Heart right ventricle (tissue), 16 donors: Measurements from ENCODE around the gene MAP4K4. TPM values are rescaled to one million over a fixed set of nuclear protein-coding genes. Genes with fewer than 3 reads are reported as not detected.

Experiments
- ATAC-seq, 8 donors: fragments of 200-7000 bp; cut with Tn5 transposase; one replicate each; pipeline ENCODE4 v1.9.1; 2020; ENCODE audit warnings: mild to moderate bottlenecking in 8 of 8, moderate library complexity in 8 of 8, moderate number of reproducible peaks in 1 of 8
- DNase-seq, 2 donors: peaks; one replicate each; pipeline ENCODE4 v3.0.0-alpha.2; 2020
- H3K27ac ChIP-seq, 10 donors: fragments of 200-600 bp; sonication (generic) in 2 of 10; one replicate each; pipeline versions ENCODE4 v1.5.0 to v1.8.0; 2020 to 2022; ENCODE audit warnings: mild to moderate bottlenecking in 3 of 10
- H3K27me3 ChIP-seq, 7 donors: fragments of 200-600 bp; one replicate each; pipeline ENCODE4 v1.8.0; 2021 to 2022; ENCODE audit warnings: mild to moderate bottlenecking in 2 of 7
- H3K36me3 ChIP-seq, 9 donors: fragments of 200-600 bp; sonication (generic) in 1 of 9; one replicate each; pipeline versions ENCODE4 v1.5.0 to v1.8.0; 2020 to 2022; ENCODE audit warnings: mild to moderate bottlenecking in 2 of 9
- H3K4me1 ChIP-seq, 9 donors: fragments of 200-600 bp; sonication (generic) in 1 of 9; one replicate each; pipeline versions ENCODE4 v1.5.0 to v1.8.0; 2020 to 2022; ENCODE audit warnings: mild to moderate bottlenecking in 4 of 9
- H3K4me3 ChIP-seq, 10 donors: fragments of 200-600 bp; sonication (generic) in 2 of 10; one replicate each; pipeline versions ENCODE4 v1.5.0 to v1.8.0; 2020 to 2022; ENCODE audit warnings: mild to moderate bottlenecking in 7 of 10, moderate library complexity in 2 of 10
- H3K9me3 ChIP-seq, 11 donors: fragments of 200-600 bp in 10 of 11; sonication (generic) in 2 of 11; one replicate each; pipeline versions ENCODE4 v1.5.0 to v1.8.0; 2013 to 2022; ENCODE audit warnings: mild to moderate bottlenecking in 2 of 11, control low read depth in 1 of 11, moderate library complexity in 1 of 11
- WGBS, 2 donors: extraction: QIAGEN DNeasy Blood & Tissue Kit; methylation state at CpG; one replicate each; pipeline ENCODE4 v1.1.7; 2013; ENCODE audit warnings: inconsistent platforms in 1 of 2; 5-methylcytosine and 5-hydroxymethylcytosine counted together
- intact Hi-C, 10 donors: fragments of 100-400 bp; cut with DNase I; formaldehyde crosslinking; loops; one replicate each; pipeline versions ENCODE4 v1.11.1 to v1.14.2; 2022
- polyA plus RNA-seq, 2 donors: library from polyadenylated mRNA; stranded (reverse); fragments of 200-250 nt; gene quantifications; one replicate each; pipeline ENCODE4 v1.2.3, GENCODE V29; 2013
- total RNA-seq, 10 donors: library from RNA; stranded (reverse); fragmentation: NEBNext Ultra II Directional in 3 of 10; extraction: Animal tissue kit (Norgen Biotek cat#: 25700) in 3 of 10; gene quantifications; one replicate each; pipeline versions ENCODE4 v1.2.1 to v1.2.4, GENCODE V29; 2021 to 2023
- TF ChIP-seq, protein P1 (sequence below), 9 donors: fragments of 200-600 bp; sonication (generic) in 2 of 9; IDR thresholded peaks; one replicate each; pipeline versions ENCODE4 v1.5.0 to v1.8.0; 2021 to 2022; ENCODE audit warnings: antibody characterized with exemption in 9 of 9, mild to moderate bottlenecking in 5 of 9, moderate library complexity in 1 of 9
- donor health status: Arrhythmogenic right ventricular cardiomyopathy.
- donor health status: ischemic (EF 13 %, LVEDD 7.1; RV severe dilation, severe dysfunction).
- donor health status: healthy with polysubstance abuse.
- donor health status: DM: no; HTN: yes; CAD: no.
- donor health status: DM: no; HTN: no; CAD: no.
- donor health status: ischemic (EF 25% LVEDD 6.9; RV normal size, moderate dysfunction).
- donor health status: ischemic (EF 25% LVEDD 5.7; RV mildly dilated, moderate dysfunction).
- donor health status: healthy.
- donor health status: DM: yes; HTN: yes; CAD: no.
- donor health status: Ischemic cardiomyopathy.
- donor health status: ischemic (EF 35%, LVEDD 5.7; RV mildly dilated, moderate dysfunction).
- donor health status: nonischemic (EF 11% LVEDD 7.7; RV severe dilation, severe dysfunction).
- donor health status: DM: yes; HTN: yes; CAD: no.
- donor health status: PGD.
- donor health status: ischemic (EF 29% LVEDD 5.4; RV normal size, mild dysfunction).
- donor health status: nonischemic (EF 23%, LVEDD 6.1; RV moderate dilation, normal function).

The MAP4K4 gene
- total and polyA plus RNA-seq, 12 donors, result 44.3 to 116 (median 86.1) TPM

DNA sequence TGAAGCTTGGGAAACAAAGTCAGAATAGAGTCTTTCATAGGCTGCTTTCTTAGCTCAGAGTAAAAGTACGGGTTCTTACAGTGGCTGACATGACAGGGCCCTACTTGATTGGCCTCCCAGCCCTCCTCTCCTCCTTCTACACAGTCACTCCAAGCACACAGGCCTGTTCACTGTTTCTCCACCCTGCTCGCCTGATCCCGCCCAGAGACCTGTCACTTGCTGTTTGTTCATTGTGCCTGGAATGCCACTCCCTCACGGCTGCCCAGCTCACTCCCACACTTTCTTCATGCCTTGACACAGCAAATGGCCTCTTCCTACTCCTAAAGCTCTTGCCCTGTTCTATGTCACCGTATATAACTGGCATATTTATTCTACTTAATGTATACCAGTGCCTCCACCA is 104.8 kb downstream of the MAP4K4 start:
- WGBS, 2 donors, result 84 to 87% methylated on average over 5 of the region's 5 CpGs
- intact Hi-C loops, result no loop called here
- no peaks in the 10 kb centered on the region for H3K27me3 ChIP-seq
- DNase-seq (no peak), ATAC-seq (peak in 1 of 8 donors; percentile 26)
- no peak overlapping the region for H3K27ac ChIP-seq
- TF ChIP-seq, protein P1, sequence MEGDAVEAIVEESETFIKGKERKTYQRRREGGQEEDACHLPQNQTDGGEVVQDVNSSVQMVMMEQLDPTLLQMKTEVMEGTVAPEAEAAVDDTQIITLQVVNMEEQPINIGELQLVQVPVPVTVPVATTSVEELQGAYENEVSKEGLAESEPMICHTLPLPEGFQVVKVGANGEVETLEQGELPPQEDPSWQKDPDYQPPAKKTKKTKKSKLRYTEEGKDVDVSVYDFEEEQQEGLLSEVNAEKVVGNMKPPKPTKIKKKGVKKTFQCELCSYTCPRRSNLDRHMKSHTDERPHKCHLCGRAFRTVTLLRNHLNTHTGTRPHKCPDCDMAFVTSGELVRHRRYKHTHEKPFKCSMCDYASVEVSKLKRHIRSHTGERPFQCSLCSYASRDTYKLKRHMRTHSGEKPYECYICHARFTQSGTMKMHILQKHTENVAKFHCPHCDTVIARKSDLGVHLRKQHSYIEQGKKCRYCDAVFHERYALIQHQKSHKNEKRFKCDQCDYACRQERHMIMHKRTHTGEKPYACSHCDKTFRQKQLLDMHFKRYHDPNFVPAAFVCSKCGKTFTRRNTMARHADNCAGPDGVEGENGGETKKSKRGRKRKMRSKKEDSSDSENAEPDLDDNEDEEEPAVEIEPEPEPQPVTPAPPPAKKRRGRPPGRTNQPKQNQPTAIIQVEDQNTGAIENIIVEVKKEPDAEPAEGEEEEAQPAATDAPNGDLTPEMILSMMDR (IDR thresholded peaks at IDR 0.05), result no peak
- peaks cover 17 to 86% (median 61%) of the 10 kb centered on the region in 9 donors for H3K4me1 ChIP-seq
- H3K4me3 ChIP-seq, result no peak overlapping the region
- no peaks in the 10 kb centered on the region for H3K9me3 ChIP-seq
- peaks cover 0 to 4% (median 0%) of the 10 kb centered on the region in 9 donors for H3K36me3 ChIP-seq

DNA sequence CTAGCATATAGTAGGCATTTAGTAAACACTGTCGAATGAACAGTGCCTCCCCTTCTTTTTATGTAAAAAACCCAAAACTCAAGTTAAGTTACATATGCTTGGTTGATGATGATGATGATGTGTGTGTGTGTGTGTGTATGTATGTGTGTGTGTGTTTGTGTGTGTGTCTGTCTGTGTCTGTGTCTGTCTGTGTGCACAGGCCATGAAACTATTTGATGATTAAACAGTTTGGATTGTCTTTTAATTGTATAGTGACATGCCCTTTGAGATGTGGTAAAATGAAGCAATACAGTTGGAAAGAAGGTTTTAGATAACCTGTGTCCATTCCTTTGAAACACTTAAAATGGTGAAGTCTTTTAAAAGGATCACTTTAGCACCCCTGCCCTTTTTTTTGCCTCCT is 105.6 kb downstream of the MAP4K4 start:
- TF ChIP-seq, protein P1 (IDR thresholded peaks at IDR 0.05), result no peak
- 94 to 95% methylated on average over 1 of the region's 1 CpG for WGBS, 2 donors
- H3K36me3 ChIP-seq, result peaks cover 0 to 4% (median 0%) of the 10 kb centered on the region in 9 donors
- no peaks in the 10 kb centered on the region for H3K27me3 ChIP-seq
- no peak overlapping the region for H3K4me3 ChIP-seq
- H3K4me1 ChIP-seq, result peaks cover 17 to 86% (median 67%) of the 10 kb centered on the region in 9 donors
- no peak overlapping the region for H3K27ac ChIP-seq
- intact Hi-C loops, result no loop called here
- H3K9me3 ChIP-seq, result no peaks in the 10 kb centered on the region
- no peak for ATAC-seq
- DNase-seq, result no peak

DNA sequence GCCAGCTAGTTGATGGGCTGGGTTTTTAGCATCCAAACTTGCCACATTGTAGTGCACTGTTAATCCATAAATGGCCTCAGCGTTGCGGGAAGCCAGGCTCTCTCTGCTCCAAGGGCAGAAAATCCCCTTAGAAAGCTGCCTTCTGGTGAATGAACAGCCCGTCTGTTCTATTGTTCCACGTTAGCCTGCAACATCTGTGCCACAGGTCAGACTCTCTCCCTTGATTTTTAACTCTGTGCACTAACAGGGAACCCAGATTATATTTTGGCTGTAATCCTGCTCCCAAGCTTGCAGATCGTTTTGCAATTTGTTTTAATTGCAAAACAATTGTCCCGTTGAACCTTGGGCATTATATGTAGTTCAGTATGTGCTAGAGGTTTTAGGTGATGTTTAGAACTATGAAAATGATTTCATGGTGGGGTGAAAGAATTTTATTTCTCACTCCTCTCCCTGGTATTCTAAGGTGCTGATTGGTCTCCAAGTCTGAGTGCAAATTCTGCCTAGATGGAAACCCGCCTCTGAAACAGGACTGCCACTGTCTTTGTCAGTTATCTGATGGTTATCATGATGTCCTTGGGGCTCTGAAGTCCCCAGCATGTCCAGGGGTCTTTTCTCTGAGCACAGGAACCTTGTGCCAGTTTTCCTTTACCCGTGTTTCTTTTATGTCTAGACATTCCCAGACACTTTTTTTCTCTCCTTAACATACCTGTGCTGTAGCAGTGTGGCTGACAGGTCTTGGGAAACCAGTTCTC is 106.6 kb downstream of the MAP4K4 start:
- H3K9me3 ChIP-seq, result no peaks in the 10 kb centered on the region
- WGBS, 2 donors, result 36 to 47% methylated on average over 8 of the region's 8 CpGs
- H3K4me3 ChIP-seq, result no peak overlapping the region
- TF ChIP-seq, protein P1 (IDR thresholded peaks at IDR 0.05), result no peak
- peak overlapping the region in 2 of 10 donors; percentile 24 to 75 for H3K27ac ChIP-seq
- peak in 1 of 8 donors; percentile 24 for ATAC-seq
- no peaks in the 10 kb centered on the region for H3K27me3 ChIP-seq
- DNase-seq, result no peak
- peaks cover 0 to 4% (median 0%) of the 10 kb centered on the region in 9 donors for H3K36me3 ChIP-seq
- intact Hi-C loops, result no loop called here
- H3K4me1 ChIP-seq, result peaks cover 17 to 87% (median 66%) of the 10 kb centered on the region in 9 donors

DNA sequence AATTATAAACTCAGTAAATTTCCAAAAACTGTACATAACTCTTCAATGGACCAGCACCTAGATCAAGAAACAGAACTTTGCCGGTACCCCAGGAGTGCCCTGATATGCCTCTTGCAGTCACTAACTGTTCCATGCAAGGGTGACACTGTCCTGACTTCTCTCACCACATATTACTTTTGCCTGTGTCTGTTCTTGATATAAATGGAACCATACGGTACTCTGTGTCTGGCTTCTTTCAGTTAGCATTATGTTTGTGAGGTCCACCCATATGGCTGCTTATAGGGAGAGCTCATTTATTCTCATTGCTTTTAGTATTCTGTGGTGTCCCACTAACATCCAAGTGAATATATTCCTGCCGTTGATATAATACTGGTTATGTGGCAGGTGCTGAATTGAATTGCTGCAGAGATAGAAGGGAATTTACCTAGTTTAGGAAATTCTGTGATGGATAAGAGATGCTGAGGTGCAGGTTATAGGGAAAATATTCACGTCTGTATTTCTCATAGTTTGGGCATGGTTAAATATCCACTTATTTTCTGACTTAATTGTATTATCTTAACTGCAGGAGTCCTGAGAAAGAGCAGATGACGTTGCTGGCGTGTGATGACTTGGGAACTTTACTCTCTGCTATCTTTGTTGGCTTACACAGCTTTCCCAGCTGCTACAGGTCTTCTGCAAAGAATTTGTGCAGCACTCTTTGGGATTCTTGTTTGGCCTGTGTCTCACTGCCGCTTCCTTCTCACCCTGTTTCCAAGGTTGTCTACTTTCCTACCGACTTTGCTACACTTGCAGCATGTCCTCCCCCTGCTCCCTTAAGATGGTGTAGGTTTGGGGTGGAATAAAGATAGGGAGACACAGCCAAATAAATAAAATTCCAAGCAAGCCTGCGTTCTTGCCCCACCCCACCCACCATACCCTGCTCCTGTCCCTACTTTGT is 107.9 kb downstream of the MAP4K4 start:
- Histone ChIP-seq H3K36me3 (no peaks in the 10 kb centered on the region), H3K4me3 (peak overlapping the region in 1 of 10 donors; percentile 19), H3K27ac (peak overlapping the region in 8 of 10 donors; percentile 28 to 75 (median 52)), H3K4me1 (peaks cover 17 to 95% (median 64%) of the 10 kb centered on the region in 9 donors), H3K9me3 (no peaks in the 10 kb centered on the region), H3K27me3 (no peaks in the 10 kb centered on the region)
- TF ChIP-seq, protein P1 (IDR thresholded peaks at IDR 0.05), result no peak
- WGBS, 2 donors, result 21 to 30% methylated on average over 9 of the region's 9 CpGs
- intact Hi-C loops, result loop anchor here in 1 of 10 donors (5.0 kb wide), 1 partner anchor 33 kb away; no protein-coding TSS in a partner anchor
- ATAC-seq, result peak; percentile 21 to 72 (median 58)
- DNase-seq, result no peak
